ENCODE data around the gene GPX2. TPM values are rescaled to one million over a fixed set of nuclear protein-coding genes. Genes with fewer than 3 reads are reported as not detected.

Gene GPX2
- total and polyA plus RNA-seq, 10 of the 15 experiments (the other 5 are each of a cell fraction or from before 2014, with no cell fraction given): not detected

DNA sequence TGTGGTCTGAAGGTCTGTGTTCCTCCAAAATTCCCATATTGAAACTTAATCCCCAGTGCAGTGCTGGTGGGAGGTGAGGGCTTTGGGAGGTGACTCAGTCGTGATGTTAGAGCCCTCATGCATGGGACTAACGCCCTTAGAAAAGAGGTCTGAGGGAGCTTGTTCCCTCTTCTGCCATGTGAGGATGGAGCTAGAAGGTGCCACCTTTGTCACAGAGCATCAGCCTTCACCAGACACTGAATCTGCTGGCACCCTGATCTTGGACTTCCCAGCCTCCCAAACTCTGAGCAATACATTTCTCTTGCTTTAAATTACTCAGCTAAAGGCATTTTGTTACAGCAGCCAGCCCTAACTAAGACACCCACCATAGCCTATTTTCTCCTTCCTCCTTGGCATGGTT is 15.7 kb upstream of the GPX2 start:
- no peak overlapping the region for H3K4me3 ChIP-seq
- intact Hi-C loops (cut with micrococcal nuclease; ENCODE audit: unreplicated experiment) (no loop called here), in situ Hi-C loops (cut with MboI) (no loop called here)
- ChIA-PET SMC1A (ENCODE audit: uncharacterized antibody, unreplicated experiment) (no interaction called here), CTCF (interaction anchor here (0.7 to 1.4 kb wide), 4 partner anchors 22 to 157 kb away, joined by 3 to 4 read pairs (median 3); no protein-coding TSS in a partner anchor), RAD21 (ENCODE audit: unreplicated experiment) (no interaction called here), POLR2A (no interaction called here)
- H3K4me1 ChIP-seq (ENCODE audit: control insufficient read depth, insufficient read depth, low read length): peaks cover 5% of the 10 kb centered on the region; the same call in 1 of the 2 replicates
- H3K4me2 ChIP-seq (ENCODE audit: control insufficient read depth, insufficient read depth): no peak overlapping the region
- H3K27me3 ChIP-seq (replicated peaks in 1 of 2; ENCODE audit: control insufficient read depth in 2 of 2, insufficient read depth in 2 of 2, low read length in 1 of 2): no peaks in the 10 kb centered on the region
- no peaks in the 10 kb centered on the region for H3K79me2 ChIP-seq (ENCODE audit: control insufficient read depth, insufficient read depth, low read length)
- no peaks in the 10 kb centered on the region for H3K9me3 ChIP-seq (replicated peaks; ENCODE audit: control insufficient read depth, insufficient read depth, low read length)
- no peak overlapping the region for H2AFZ ChIP-seq (ENCODE audit: control insufficient read depth, low read depth, low read length)
- no peak for FAIRE-seq
- no peak for ATAC-seq
- no peaks in the 10 kb centered on the region for H4K20me1 ChIP-seq (ENCODE audit: control insufficient read depth, insufficient read depth)
- WGBS (ENCODE audit: insufficient coverage, insufficient replicate concordance, low lambda C conversion rate, missing lambda C conversion rate): 47% methylated on average over 2 of the region's 2 CpGs
- BruUV-seq (replicated peaks): no TSS peak
- no peak overlapping the region for H3K9ac ChIP-seq (ENCODE audit: control insufficient read depth, insufficient read depth, low read length)
- H3K36me3 ChIP-seq (ENCODE audit: control insufficient read depth in 2 of 2, insufficient read depth in 2 of 2, low read length in 1 of 2): no peaks in the 10 kb centered on the region
- no peak for DNase-seq (ENCODE audit: low read depth, low spot score)
- no peak overlapping the region for H3K27ac ChIP-seq (ENCODE audit: control insufficient read depth, insufficient read depth)
- TF ChIP-seq, protein P1, sequence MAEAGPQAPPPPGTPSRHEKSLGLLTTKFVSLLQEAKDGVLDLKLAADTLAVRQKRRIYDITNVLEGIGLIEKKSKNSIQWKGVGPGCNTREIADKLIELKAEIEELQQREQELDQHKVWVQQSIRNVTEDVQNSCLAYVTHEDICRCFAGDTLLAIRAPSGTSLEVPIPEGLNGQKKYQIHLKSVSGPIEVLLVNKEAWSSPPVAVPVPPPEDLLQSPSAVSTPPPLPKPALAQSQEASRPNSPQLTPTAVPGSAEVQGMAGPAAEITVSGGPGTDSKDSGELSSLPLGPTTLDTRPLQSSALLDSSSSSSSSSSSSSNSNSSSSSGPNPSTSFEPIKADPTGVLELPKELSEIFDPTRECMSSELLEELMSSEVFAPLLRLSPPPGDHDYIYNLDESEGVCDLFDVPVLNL (IDR thresholded peaks at IDR 0.05; ENCODE audit: low read depth, low read length): no peak
- no peak for TF ChIP-seq RAD21 (IDR thresholded peaks at IDR 0.05; ENCODE audit: insufficient read depth, low read depth, low read length)
- no peak for TF ChIP-seq EP300 (IDR thresholded peaks at IDR 0.05; ENCODE audit: borderline replicate concordance in 1 of 2, control insufficient read depth in 1 of 2, low read depth in 2 of 2, low read length in 2 of 2)
- no peak for TF ChIP-seq ASH2L (IDR thresholded peaks at IDR 0.05; ENCODE audit: borderline replicate concordance, low read depth)
- no peak for TF ChIP-seq TAF1 (IDR thresholded peaks at IDR 0.05; ENCODE audit: borderline replicate concordance, low read depth, low read length)
- no peak for TF ChIP-seq POU2F2 (IDR thresholded peaks at IDR 0.05; ENCODE audit: borderline replicate concordance, low read depth, low read length)
- TF ChIP-seq CHD2 (IDR thresholded peaks at IDR 0.05; ENCODE audit: borderline replicate concordance, low read depth, low read length): no peak
- TF ChIP-seq, protein P2, sequence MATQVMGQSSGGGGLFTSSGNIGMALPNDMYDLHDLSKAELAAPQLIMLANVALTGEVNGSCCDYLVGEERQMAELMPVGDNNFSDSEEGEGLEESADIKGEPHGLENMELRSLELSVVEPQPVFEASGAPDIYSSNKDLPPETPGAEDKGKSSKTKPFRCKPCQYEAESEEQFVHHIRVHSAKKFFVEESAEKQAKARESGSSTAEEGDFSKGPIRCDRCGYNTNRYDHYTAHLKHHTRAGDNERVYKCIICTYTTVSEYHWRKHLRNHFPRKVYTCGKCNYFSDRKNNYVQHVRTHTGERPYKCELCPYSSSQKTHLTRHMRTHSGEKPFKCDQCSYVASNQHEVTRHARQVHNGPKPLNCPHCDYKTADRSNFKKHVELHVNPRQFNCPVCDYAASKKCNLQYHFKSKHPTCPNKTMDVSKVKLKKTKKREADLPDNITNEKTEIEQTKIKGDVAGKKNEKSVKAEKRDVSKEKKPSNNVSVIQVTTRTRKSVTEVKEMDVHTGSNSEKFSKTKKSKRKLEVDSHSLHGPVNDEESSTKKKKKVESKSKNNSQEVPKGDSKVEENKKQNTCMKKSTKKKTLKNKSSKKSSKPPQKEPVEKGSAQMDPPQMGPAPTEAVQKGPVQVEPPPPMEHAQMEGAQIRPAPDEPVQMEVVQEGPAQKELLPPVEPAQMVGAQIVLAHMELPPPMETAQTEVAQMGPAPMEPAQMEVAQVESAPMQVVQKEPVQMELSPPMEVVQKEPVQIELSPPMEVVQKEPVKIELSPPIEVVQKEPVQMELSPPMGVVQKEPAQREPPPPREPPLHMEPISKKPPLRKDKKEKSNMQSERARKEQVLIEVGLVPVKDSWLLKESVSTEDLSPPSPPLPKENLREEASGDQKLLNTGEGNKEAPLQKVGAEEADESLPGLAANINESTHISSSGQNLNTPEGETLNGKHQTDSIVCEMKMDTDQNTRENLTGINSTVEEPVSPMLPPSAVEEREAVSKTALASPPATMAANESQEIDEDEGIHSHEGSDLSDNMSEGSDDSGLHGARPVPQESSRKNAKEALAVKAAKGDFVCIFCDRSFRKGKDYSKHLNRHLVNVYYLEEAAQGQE (IDR thresholded peaks at IDR 0.05; ENCODE audit: low read depth, low read length): no peak
- TF ChIP-seq, protein P3, sequence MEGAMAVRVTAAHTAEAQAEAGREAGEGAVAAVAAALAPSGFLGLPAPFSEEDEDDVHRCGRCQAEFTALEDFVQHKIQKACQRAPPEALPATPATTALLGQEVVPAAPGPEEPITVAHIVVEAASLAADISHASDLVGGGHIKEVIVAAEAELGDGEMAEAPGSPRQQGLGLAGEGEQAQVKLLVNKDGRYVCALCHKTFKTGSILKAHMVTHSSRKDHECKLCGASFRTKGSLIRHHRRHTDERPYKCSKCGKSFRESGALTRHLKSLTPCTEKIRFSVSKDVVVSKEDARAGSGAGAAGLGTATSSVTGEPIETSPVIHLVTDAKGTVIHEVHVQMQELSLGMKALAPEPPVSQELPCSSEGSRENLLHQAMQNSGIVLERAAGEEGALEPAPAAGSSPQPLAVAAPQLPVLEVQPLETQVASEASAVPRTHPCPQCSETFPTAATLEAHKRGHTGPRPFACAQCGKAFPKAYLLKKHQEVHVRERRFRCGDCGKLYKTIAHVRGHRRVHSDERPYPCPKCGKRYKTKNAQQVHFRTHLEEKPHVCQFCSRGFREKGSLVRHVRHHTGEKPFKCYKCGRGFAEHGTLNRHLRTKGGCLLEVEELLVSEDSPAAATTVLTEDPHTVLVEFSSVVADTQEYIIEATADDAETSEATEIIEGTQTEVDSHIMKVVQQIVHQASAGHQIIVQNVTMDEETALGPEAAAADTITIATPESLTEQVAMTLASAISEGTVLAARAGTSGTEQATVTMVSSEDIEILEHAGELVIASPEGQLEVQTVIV (IDR thresholded peaks at IDR 0.05; ENCODE audit: borderline replicate concordance, partially characterized antibody): no peak
- no peak for TF ChIP-seq NFXL1 (IDR thresholded peaks at IDR 0.05; ENCODE audit: borderline replicate concordance)
- TF ChIP-seq SMAD1 (IDR thresholded peaks at IDR 0.05; ENCODE audit: low read depth, partially characterized antibody): no peak
- TF ChIP-seq, protein P4, sequence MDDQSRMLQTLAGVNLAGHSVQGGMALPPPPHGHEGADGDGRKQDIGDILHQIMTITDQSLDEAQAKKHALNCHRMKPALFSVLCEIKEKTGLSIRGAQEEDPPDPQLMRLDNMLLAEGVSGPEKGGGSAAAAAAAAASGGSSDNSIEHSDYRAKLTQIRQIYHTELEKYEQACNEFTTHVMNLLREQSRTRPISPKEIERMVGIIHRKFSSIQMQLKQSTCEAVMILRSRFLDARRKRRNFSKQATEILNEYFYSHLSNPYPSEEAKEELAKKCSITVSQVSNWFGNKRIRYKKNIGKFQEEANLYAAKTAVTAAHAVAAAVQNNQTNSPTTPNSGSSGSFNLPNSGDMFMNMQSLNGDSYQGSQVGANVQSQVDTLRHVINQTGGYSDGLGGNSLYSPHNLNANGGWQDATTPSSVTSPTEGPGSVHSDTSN (IDR thresholded peaks at IDR 0.05; ENCODE audit: insufficient replicate concordance, low read depth, low read length): no peak
- no peak for TF ChIP-seq PAX8 (IDR thresholded peaks at IDR 0.05)
- no peak for TF ChIP-seq MEF2B (IDR thresholded peaks at IDR 0.05; ENCODE audit: partially characterized antibody, poor library complexity, severe bottlenecking)
- no peak for TF ChIP-seq TARDBP (IDR thresholded peaks at IDR 0.05; ENCODE audit: borderline replicate concordance)
- TF ChIP-seq YBX1 (IDR thresholded peaks at IDR 0.05): no peak

Data from GM12878 (cell line).